Measurements from ENCODE around the gene SCAPER. TPM values are rescaled to one million over a fixed set of nuclear protein-coding genes. Genes with fewer than 3 reads are reported as not detected.

Gene SCAPER
- total RNA-seq, 4 donors from 2014 or later: 19.6 to 35.9 (median 31.8) TPM

DNA sequence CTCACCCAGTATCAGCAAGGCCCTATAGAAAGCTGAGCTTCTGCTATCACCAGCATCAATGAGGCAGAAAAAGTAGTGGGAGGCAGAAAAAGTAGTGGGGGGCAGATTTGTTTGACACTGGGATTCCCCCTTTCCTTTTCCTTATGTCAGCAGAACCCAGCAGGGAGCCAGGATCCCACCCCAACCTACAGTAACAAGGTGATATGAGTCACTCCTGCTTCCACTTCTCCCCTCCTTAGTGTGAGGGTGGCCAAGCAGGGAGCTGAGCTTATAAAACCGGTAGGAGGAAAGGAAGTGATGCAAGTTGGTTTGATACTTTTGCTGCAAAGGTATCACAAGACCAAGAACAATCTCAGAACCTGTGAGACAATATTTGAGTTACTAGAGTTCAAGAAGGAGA, 128.7 kb downstream of the SCAPER start:
- TF ChIP-seq, protein P1, sequence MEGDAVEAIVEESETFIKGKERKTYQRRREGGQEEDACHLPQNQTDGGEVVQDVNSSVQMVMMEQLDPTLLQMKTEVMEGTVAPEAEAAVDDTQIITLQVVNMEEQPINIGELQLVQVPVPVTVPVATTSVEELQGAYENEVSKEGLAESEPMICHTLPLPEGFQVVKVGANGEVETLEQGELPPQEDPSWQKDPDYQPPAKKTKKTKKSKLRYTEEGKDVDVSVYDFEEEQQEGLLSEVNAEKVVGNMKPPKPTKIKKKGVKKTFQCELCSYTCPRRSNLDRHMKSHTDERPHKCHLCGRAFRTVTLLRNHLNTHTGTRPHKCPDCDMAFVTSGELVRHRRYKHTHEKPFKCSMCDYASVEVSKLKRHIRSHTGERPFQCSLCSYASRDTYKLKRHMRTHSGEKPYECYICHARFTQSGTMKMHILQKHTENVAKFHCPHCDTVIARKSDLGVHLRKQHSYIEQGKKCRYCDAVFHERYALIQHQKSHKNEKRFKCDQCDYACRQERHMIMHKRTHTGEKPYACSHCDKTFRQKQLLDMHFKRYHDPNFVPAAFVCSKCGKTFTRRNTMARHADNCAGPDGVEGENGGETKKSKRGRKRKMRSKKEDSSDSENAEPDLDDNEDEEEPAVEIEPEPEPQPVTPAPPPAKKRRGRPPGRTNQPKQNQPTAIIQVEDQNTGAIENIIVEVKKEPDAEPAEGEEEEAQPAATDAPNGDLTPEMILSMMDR (IDR thresholded peaks at IDR 0.05 in 4 of 5, conservative IDR thresholded peaks at IDR 0.05 in 1 of 5): no peak
- no peak for TF ChIP-seq POLR2A (IDR thresholded peaks at IDR 0.05)
- in situ Hi-C loops (cut with MboI; ENCODE audit: low sequenced_read_pairs in 4 of 4) (no loop called here), intact Hi-C loops (cut with DNase I; ENCODE audit: low total_unique reads) (no loop called here)

DNA sequence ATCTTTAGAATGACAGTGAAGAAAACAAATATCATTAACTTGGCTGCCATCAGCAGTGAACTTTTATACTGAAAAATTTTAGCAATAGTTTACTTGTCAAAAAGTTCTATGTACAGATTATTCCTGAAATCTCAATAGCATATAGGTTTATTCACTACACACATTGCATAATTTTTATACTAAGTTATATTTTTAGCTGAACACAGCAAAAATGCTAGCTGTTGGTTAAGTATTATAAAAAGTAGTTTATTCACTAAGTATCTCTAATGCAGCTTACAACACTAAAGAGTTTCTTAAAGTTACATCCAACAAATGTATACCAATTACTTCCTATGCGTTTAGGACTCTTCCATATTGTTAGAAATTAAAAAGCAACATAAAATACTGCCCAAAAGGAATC, 131.9 kb downstream of the SCAPER start:
- Histone ChIP-seq H3K9me3 (no peaks in the 10 kb centered on the region), H3K27ac (no peak overlapping the region), H3K27me3 (no peaks in the 10 kb centered on the region), H3K4me3 (no peak overlapping the region), H3K36me3 (peaks cover 0 to 10% of the 10 kb centered on the region in 2 donors), H3K4me1 (no peaks in the 10 kb centered on the region)
- DNase-seq (no peak), ATAC-seq (no peak)
- TF ChIP-seq POLR2A (IDR thresholded peaks at IDR 0.05): no peak
- TF ChIP-seq, protein P1 (IDR thresholded peaks at IDR 0.05 in 4 of 5, conservative IDR thresholded peaks at IDR 0.05 in 1 of 5): no peak
- intact Hi-C loops (cut with DNase I; ENCODE audit: low total_unique reads) (no loop called here), in situ Hi-C loops (cut with MboI; ENCODE audit: low sequenced_read_pairs in 4 of 4) (no loop called here)

More for the DNA sequence above, 128.7 kb downstream of the SCAPER start:
- Histone ChIP-seq H3K4me3 (no peak overlapping the region), H3K36me3 (peaks cover 0 to 10% of the 10 kb centered on the region in 2 donors), H3K9me3 (no peaks in the 10 kb centered on the region), H3K27ac (no peak overlapping the region), H3K27me3 (no peaks in the 10 kb centered on the region), H3K4me1 (no peaks in the 10 kb centered on the region)
- DNase-seq (no peak), ATAC-seq (no peak)

DNA sequence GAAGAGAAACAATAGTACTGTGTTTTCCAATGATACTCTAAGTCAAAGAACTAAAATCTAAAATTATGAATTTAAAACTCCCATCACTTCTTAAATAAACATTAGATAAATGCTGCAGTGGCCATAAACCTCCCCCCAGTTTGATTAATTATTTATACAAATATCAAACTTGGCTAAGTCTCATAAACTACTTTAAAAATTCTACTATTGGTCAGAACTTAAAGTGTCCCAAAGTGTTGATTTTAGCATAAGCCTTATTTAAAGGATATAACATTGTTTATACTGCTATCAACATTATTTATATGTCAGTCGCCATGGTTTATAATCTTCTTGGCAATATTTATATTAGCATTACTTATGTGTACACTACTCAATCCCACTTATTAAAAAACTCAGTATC, 132.4 kb downstream of the SCAPER start:
- ATAC-seq: no peak
- no peak for DNase-seq
- H3K4me1 ChIP-seq: no peaks in the 10 kb centered on the region
- TF ChIP-seq POLR2A (IDR thresholded peaks at IDR 0.05): no peak
- TF ChIP-seq, protein P1 (IDR thresholded peaks at IDR 0.05 in 4 of 5, conservative IDR thresholded peaks at IDR 0.05 in 1 of 5): no peak
- no peak overlapping the region for H3K4me3 ChIP-seq
- intact Hi-C loops (cut with DNase I; ENCODE audit: low total_unique reads): no loop called here
- H3K27ac ChIP-seq: no peak overlapping the region
- no peaks in the 10 kb centered on the region for H3K9me3 ChIP-seq
- H3K27me3 ChIP-seq: no peaks in the 10 kb centered on the region
- H3K36me3 ChIP-seq: peaks cover 0 to 10% of the 10 kb centered on the region in 2 donors
- in situ Hi-C loops (cut with MboI; ENCODE audit: low sequenced_read_pairs in 4 of 4): no loop called here

DNA sequence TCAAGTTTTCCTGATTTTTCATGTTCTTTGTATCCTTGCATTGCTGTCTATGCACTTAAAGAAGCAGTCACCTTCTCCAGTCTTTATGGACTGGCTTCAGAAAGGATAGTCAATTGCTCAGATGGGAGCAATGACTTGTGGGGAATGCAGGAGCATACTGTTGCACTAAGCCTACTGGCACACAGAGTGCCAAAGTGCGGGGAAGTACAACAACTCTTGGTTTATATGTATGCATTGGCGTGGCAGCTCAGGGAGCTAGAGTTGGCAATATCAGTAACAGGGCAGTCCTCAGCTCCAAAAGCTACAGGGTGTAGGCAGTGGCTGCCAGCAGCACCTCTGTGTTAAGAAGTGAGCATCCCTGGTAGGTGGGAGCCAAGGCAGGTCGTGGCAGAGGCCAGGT, 141.1 kb downstream of the SCAPER start:
- peaks cover 3 to 67% of the 10 kb centered on the region in 2 donors for H3K36me3 ChIP-seq
- no peak overlapping the region for H3K4me3 ChIP-seq
- TF ChIP-seq, protein P1 (IDR thresholded peaks at IDR 0.05 in 4 of 5, conservative IDR thresholded peaks at IDR 0.05 in 1 of 5): no peak
- TF ChIP-seq POLR2A (IDR thresholded peaks at IDR 0.05): no peak
- ATAC-seq (no peak), DNase-seq (no peak)
- intact Hi-C loops (cut with DNase I; ENCODE audit: low total_unique reads): no loop called here
- no peak overlapping the region for H3K27ac ChIP-seq
- no peaks in the 10 kb centered on the region for H3K4me1 ChIP-seq
- no peaks in the 10 kb centered on the region for H3K27me3 ChIP-seq
- in situ Hi-C loops (cut with MboI; ENCODE audit: low sequenced_read_pairs in 4 of 4): no loop called here
- H3K9me3 ChIP-seq: no peaks in the 10 kb centered on the region

DNA sequence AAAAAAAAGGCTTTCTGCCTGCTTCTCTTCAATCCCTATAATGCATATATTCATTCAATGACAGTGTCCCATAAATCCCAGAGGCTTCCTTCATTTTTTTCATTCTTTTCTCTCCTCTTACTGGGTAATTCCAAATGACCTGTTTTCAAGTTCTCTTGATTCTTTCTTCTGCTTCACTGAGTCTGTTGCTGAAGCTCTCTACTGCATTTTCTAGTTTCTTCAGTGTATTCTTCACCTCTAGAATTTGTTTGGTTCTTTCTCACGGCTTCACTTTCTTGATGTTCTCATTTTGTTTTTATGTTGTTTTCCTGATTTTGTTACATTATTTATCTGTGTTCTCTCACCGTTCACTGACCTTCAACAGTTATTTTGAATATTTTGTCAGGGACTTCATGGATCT, 141.6 kb downstream of the SCAPER start:
- TF ChIP-seq, protein P1 (IDR thresholded peaks at IDR 0.05 in 4 of 5, conservative IDR thresholded peaks at IDR 0.05 in 1 of 5): no peak
- TF ChIP-seq POLR2A (IDR thresholded peaks at IDR 0.05): no peak
- Histone ChIP-seq H3K4me1 (no peaks in the 10 kb centered on the region), H3K36me3 (peaks cover 3 to 68% of the 10 kb centered on the region in 2 donors), H3K27ac (no peak overlapping the region), H3K9me3 (no peaks in the 10 kb centered on the region), H3K27me3 (no peaks in the 10 kb centered on the region), H3K4me3 (no peak overlapping the region)
- ATAC-seq (no peak), DNase-seq (no peak)
- intact Hi-C loops (cut with DNase I; ENCODE audit: low total_unique reads) (no loop called here), in situ Hi-C loops (cut with MboI; ENCODE audit: low sequenced_read_pairs in 4 of 4) (no loop called here)
